Kidney (tissue), 14 donors: ENCODE results near the gene CDRT4. TPM values are rescaled to one million over a fixed set of nuclear protein-coding genes. Genes with fewer than 3 reads are reported as not detected.

Experiments
- DNase-seq, 5 donors: peaks; one replicate each; pipeline ENCODE4 v3.0.0-alpha.2; 2013 to 2020
- FAIRE-seq: peaks from 2 replicates; lab custom pipeline; 2012; peaks lifted over from hg19 to GRCh38; lab: Jason Lieb, UNC
- H3K27ac ChIP-seq, 2 donors: one replicate each; pipeline ENCODE4 v1.7.0; 2013; ENCODE audit warnings: low read depth in 2 of 2, low read length in 2 of 2, inconsistent platforms in 1 of 2
- H3K27me3 ChIP-seq: one replicate; pipeline ENCODE4 v1.7.1; 2013; ENCODE audit warnings: low read length, inconsistent platforms; ENCODE audit not compliant: control insufficient read depth, insufficient read depth
- H3K36me3 ChIP-seq, 3 donors: one replicate each; pipeline versions ENCODE4 v1.7.0 to v1.7.1; 2013; ENCODE audit warnings: low read length in 3 of 3, control low read depth in 1 of 3, inconsistent platforms in 1 of 3; ENCODE audit not compliant: insufficient read depth in 3 of 3, control insufficient read depth in 2 of 3
- H3K4me1 ChIP-seq, 3 donors: one replicate each; pipeline versions ENCODE4 v1.7.0 to v1.7.1; 2013; ENCODE audit warnings: low read length in 3 of 3, inconsistent platforms in 1 of 3, low read depth in 1 of 3; ENCODE audit not compliant: control insufficient read depth in 2 of 3, insufficient read depth in 2 of 3
- H3K4me3 ChIP-seq, 3 donors: one replicate each; pipeline versions ENCODE4 v1.7.0 to v1.8.1; 2013; ENCODE audit warnings: low read length in 3 of 3, control low read depth in 1 of 3, inconsistent platforms in 1 of 3
- H3K9ac ChIP-seq, 3 donors: one replicate each; pipeline versions ENCODE4 v1.7.0 to v1.7.1; 2013; ENCODE audit warnings: low read length in 3 of 3, control low read depth in 1 of 3, inconsistent platforms in 1 of 3
- H3K9me3 ChIP-seq, 3 donors: one replicate each; pipeline versions ENCODE4 v1.7.0 to v1.7.1; 2013; ENCODE audit warnings: low read length in 3 of 3, control low read depth in 1 of 3, inconsistent platforms in 1 of 3; ENCODE audit not compliant: control insufficient read depth in 2 of 3, insufficient read depth in 1 of 3
- CTCF ChIP-seq: IDR thresholded peaks from 3 replicates; pipeline ENCODE4 v1.5.1; 2012; ENCODE audit warnings: mild to moderate bottlenecking, moderate library complexity, borderline replicate concordance; ENCODE audit not compliant: insufficient read depth; ENCODE audit errors: extremely low read depth
- intact Hi-C: fragments of 100-400 bp; cut with DNase I; formaldehyde crosslinking; loops from one replicate; pipeline ENCODE4 v1.11.1; 2022
- polyA plus RNA-seq: library from polyadenylated mRNA; stranded (reverse); fragments of 350-450 nt; fragmentation: Illumina TruSeq; extraction: RNeasy Lipid Tissue Mini Kit (QIAGEN cat#74804); gene quantifications from one replicate; pipeline ENCODE4 v1.2.3, GENCODE V29; 2014; ENCODE audit warnings: low read depth, low replicate concordance; ENCODE audit not compliant: insufficient read depth
- total RNA-seq: library from RNA; stranded (reverse); fragmentation: NEBNext Ultra II Directional; extraction: Animal tissue kit (Norgen Biotek cat#: 25700); gene quantifications from one replicate; pipeline ENCODE4 v1.2.1, GENCODE V29; 2021
- donor health status: control.
- donor health status: control.
- donor health status: control.
- donor health status: control.
- donor health status: control.
- donor health status: DM: yes; HTN: yes; CAD: no.
- donor health status: Normal renal cell carcinoma (clear cell type).

CDRT4 gene
- total and polyA plus RNA-seq, 2 donors from 2014 or later = 4.6 to 8.0 TPM

DNA sequence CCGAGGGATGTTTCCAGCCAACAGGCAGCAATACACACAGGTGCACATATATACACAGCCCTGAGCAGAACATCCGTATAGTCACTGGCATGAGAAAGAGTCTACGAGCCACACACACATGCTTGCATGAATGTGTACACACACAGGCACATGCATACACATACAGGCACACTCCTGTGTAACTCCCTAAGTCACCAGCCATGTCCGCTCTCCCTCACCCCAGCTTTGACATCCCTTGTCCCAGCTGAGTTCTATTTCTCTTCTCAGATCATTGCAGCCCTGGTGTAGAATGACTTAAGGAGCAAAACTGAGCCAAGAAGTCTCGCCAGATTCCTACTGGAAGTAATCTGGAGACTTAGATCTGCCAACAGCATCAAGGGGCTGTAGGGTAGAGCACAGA lies 13.1 kb downstream of the CDRT4 start:
- no peak overlapping the region for H3K4me3 ChIP-seq
- intact Hi-C loops = no loop called here
- peaks cover 0 to 4% (median 0%) of the 10 kb centered on the region in 3 donors for H3K36me3 ChIP-seq
- peaks cover 0 to 5% (median 0%) of the 10 kb centered on the region in 3 donors for H3K9me3 ChIP-seq
- FAIRE-seq (no peak), DNase-seq (no peak)
- TF ChIP-seq CTCF = no peak
- peaks cover 4 to 14% (median 5%) of the 10 kb centered on the region in 3 donors for H3K4me1 ChIP-seq
- H3K9ac ChIP-seq = no peak overlapping the region
- H3K27ac ChIP-seq = no peak overlapping the region
- no peaks in the 10 kb centered on the region for H3K27me3 ChIP-seq

DNA sequence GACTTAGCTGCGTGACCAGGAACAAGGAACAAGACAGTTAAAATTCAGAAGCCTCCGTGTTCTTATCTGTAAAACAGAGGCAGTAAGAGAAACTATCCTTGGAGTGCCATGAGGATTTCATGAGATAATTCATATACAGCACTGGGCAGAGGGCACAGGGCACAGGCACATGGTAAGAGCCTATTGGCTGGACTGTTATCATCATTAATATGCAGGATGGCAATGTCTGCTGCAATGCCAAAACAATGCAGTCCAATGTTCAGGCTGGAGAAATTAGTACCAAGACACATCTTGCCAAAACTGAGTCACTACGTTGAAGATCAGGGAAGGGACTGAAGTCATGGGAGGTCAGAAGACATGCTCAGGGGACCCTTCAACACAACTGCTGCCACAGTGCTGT lies 13.6 kb downstream of the CDRT4 start:
- FAIRE-seq (no peak), DNase-seq (no peak)
- H3K36me3 ChIP-seq = peaks cover 0 to 4% (median 0%) of the 10 kb centered on the region in 3 donors
- peaks cover 4 to 14% (median 5%) of the 10 kb centered on the region in 3 donors for H3K4me1 ChIP-seq
- intact Hi-C loops = no loop called here
- no peak for TF ChIP-seq CTCF
- no peak overlapping the region for H3K4me3 ChIP-seq
- peaks cover 0 to 5% (median 0%) of the 10 kb centered on the region in 3 donors for H3K9me3 ChIP-seq
- no peaks in the 10 kb centered on the region for H3K27me3 ChIP-seq
- no peak overlapping the region for H3K27ac ChIP-seq
- no peak overlapping the region for H3K9ac ChIP-seq

DNA sequence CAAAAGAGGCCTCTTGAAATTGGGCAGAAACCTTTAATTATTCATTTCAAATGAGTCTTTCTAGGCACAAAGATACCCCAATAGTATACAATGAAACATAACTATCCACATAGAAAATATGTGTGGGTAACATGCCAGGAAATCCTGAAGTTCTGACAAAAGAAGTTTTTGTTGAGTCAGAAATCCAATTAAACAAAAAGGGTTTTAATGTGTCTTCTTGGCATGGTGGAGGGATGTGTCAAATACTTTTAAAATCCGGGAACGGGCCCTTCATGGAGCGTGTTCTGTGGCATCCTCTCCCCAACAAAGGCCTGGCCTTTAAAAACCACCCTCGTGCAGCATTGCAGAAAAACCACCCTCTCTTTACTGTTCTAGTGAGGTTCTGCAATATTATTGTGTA lies 14.2 kb downstream of the CDRT4 start:
- no peak for FAIRE-seq
- H3K9ac ChIP-seq = no peak overlapping the region
- no peak for DNase-seq

More for the DNA sequence above, 14.2 kb downstream of the CDRT4 start:
- Histone ChIP-seq H3K36me3 (peaks cover 0 to 4% (median 0%) of the 10 kb centered on the region in 3 donors), H3K27ac (no peak overlapping the region), H3K9me3 (peaks cover 0 to 5% (median 0%) of the 10 kb centered on the region in 3 donors), H3K4me3 (no peak overlapping the region), H3K4me1 (peaks cover 4 to 14% (median 5%) of the 10 kb centered on the region in 3 donors), H3K27me3 (no peaks in the 10 kb centered on the region)
- TF ChIP-seq CTCF = no peak
- intact Hi-C loops = no loop called here
